Lung (tissue), 12 donors: ENCODE data around the gene MRPL19. TPM values are rescaled to one million over a fixed set of nuclear protein-coding genes. Genes with fewer than 3 reads are reported as not detected.

Experiments
- ATAC-seq: fragments of 200-7000 bp; cut with Tn5 transposase; one replicate; pipeline ENCODE4 v1.9.1; 2020; ENCODE audit warnings: moderate number of reproducible peaks; ENCODE audit not compliant: insufficient read depth, low FRiP score
- DNase-seq, 3 donors: peaks; one replicate each; pipeline ENCODE4 v3.0.0-alpha.2; 2013 to 2017
- H3K27ac ChIP-seq, 2 donors: one replicate each; pipeline ENCODE4 v1.5.1; 2013; ENCODE audit warnings: mild to moderate bottlenecking in 2 of 2, moderate library complexity in 2 of 2, control low read depth in 1 of 2, inconsistent platforms in 1 of 2, low read depth in 1 of 2, low read length in 1 of 2
- H3K27me3 ChIP-seq, 3 donors: one replicate each; pipeline ENCODE4 v1.5.1; 2013; ENCODE audit warnings: low read length in 2 of 3; ENCODE audit not compliant: control insufficient read depth in 3 of 3, insufficient read depth in 3 of 3
- H3K36me3 ChIP-seq, 4 donors: one replicate each; pipeline ENCODE4 v1.5.1; 2013; ENCODE audit warnings: low read length in 4 of 4, mild to moderate bottlenecking in 1 of 4, moderate library complexity in 1 of 4; ENCODE audit not compliant: control insufficient read depth in 4 of 4, insufficient read depth in 4 of 4
- H3K4me1 ChIP-seq, 5 donors: one replicate each; pipeline ENCODE4 v1.5.1; 2013; ENCODE audit warnings: low read length in 5 of 5, mild to moderate bottlenecking in 2 of 5, moderate library complexity in 1 of 5; ENCODE audit not compliant: control insufficient read depth in 5 of 5, insufficient read depth in 5 of 5
- H3K4me3 ChIP-seq: one replicate; pipeline ENCODE4 v1.5.1; 2013; ENCODE audit warnings: mild to moderate bottlenecking, control low read depth, moderate library complexity
- H3K9ac ChIP-seq, 2 donors: one replicate each; pipeline ENCODE4 v1.5.1; 2013; ENCODE audit warnings: low read length in 2 of 2, control low read depth in 1 of 2; ENCODE audit not compliant: insufficient read depth in 1 of 2
- H3K9me3 ChIP-seq, 4 donors: one replicate each; pipeline ENCODE4 v1.5.1; 2013; ENCODE audit warnings: low read length in 3 of 4, mild to moderate bottlenecking in 1 of 4, moderate library complexity in 1 of 4; ENCODE audit not compliant: control insufficient read depth in 4 of 4, insufficient read depth in 3 of 4
- CTCF ChIP-seq: IDR thresholded peaks from 2 replicates; pipeline ENCODE4 v1.5.1; 2012; ENCODE audit warnings: mild to moderate bottlenecking; ENCODE audit errors: control extremely low read depth, extremely low read depth
- WGBS, 2 donors: extraction: QIAGEN DNeasy Blood & Tissue Kit; methylation state at CpG; one replicate each; pipeline ENCODE4 v1.1.7; 2013; 5-methylcytosine and 5-hydroxymethylcytosine counted together
- polyA plus RNA-seq, 2 donors: library from polyadenylated mRNA; stranded (reverse); fragments of 200-250 nt; gene quantifications; one replicate each; pipeline ENCODE4 v1.2.1, GENCODE V29; 2013
- total RNA-seq, 2 donors: library from RNA; depleted of rRNA in 1 of 2; stranded (reverse); fragments of >200 nt in 1 of 2; gene quantifications; one replicate each; pipeline ENCODE4 v1.2.1, GENCODE V29; 2014 to 2021
- donor health status: control.
- donor health status: control.
- donor health status: Bipolar disorder and iron deficiency.
- donor health status: healthy.
- donor health status: DM: yes; HTN: yes; CAD: no.

Gene MRPL19
- total and polyA plus RNA-seq, 4 donors: 14.9 to 65.0 (median 33.3) TPM

GRCh38 chr2:75698918-75699317 is 52.3 kb downstream of the MRPL19 start:
- Histone ChIP-seq H3K36me3 (peaks cover 11 to 33% (median 30%) of the 10 kb centered on the region in 4 donors), H3K4me3 (no peak overlapping the region), H3K4me1 (no peaks in the 10 kb centered on the region), H3K9me3 (no peaks in the 10 kb centered on the region), H3K27ac (no peak overlapping the region), H3K27me3 (no peaks in the 10 kb centered on the region), H3K9ac (no peak overlapping the region)
- DNase-seq (no peak), ATAC-seq (no peak)
- WGBS, 2 donors: 95 to 100% methylated on average over 2 of the region's 2 CpGs
- TF ChIP-seq CTCF: no peak

GRCh38 chr2:75702593-75702992 is 56.0 kb downstream of the MRPL19 start:
- no peak for ATAC-seq
- Histone ChIP-seq H3K4me1 (peaks cover 0 to 4% (median 0%) of the 10 kb centered on the region in 5 donors), H3K4me3 (no peak overlapping the region), H3K27ac (no peak overlapping the region), H3K27me3 (no peaks in the 10 kb centered on the region), H3K36me3 (peaks cover 15 to 42% (median 39%) of the 10 kb centered on the region in 4 donors), H3K9me3 (no peaks in the 10 kb centered on the region), H3K9ac (no peak overlapping the region)
- TF ChIP-seq CTCF: no peak
- no peak for DNase-seq
- WGBS, 2 donors: 95 to 96% methylated on average over 4 of the region's 4 CpGs

DNA sequence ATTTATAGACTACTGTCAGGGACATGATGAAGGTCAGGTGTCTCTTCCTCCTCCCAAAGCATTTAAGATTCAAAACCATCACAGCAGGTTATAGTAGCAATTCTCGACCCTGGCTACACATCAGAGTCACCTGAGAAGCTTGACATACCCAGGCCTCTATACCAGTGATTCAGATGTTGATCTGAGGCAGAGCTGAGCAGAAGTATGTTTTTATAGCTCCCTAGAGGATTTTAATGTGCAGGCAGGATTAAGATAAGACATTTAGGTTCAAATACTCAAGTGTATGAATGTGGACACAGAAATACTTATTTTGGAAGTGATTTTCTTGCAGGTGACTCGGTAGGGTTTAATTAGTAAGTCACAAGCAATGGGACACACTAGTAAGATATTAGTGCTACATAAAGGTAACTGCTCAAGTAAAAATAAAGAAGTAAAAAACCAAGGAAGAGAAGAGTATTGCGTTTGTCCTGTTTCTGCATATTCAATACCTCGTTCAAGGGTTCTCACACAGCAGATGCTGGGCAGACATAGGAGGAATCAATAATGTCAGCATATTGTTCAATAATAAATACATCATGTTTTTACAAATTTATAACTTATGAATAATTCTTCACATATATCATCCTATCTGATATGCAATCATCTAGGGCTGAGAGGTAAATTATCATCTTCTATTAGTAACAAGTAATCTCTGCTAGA is 57.2 kb downstream of the MRPL19 start:
- no peak overlapping the region for H3K27ac ChIP-seq
- no peaks in the 10 kb centered on the region for H3K27me3 ChIP-seq
- peaks cover 0 to 4% (median 0%) of the 10 kb centered on the region in 5 donors for H3K4me1 ChIP-seq
- no peak overlapping the region for H3K9ac ChIP-seq
- H3K4me3 ChIP-seq: no peak overlapping the region
- ATAC-seq (no peak), DNase-seq (no peak)
- 80 to 88% methylated on average over 4 of the region's 4 CpGs for WGBS, 2 donors
- H3K36me3 ChIP-seq: peaks cover 14 to 39% (median 29%) of the 10 kb centered on the region in 4 donors
- no peak for TF ChIP-seq CTCF
- no peaks in the 10 kb centered on the region for H3K9me3 ChIP-seq
